Measurements from ENCODE around the gene NET1. TPM values are rescaled to one million over a fixed set of nuclear protein-coding genes. Genes with fewer than 3 reads are reported as not detected.
"Not testable (repeated sequence)": the region's sequence is repeated elsewhere in the genome, so short reads cannot be mapped to it uniquely, and the experiment has no call there.

The NET1 gene
- polyA plus RNA-seq, 1 of the 3 experiments (the other 2 are of a cell fraction) = 4.7 TPM

- 83% methylated on average over 6 of the region's 8 CpGs for WGBS (ENCODE audit: low lambda C conversion rate)
Observed at GRCh38 chr10:5475088-5475487, 62.7 kb downstream of the NET1 start.

GRCh38 chr10:5475974-5476807, 63.8 kb downstream of the NET1 start:
- POLR2A ChIA-PET; H3K4me2 ChIP-seq; H3K9me2 ChIP-seq; H3K9ac ChIP-seq; H3F3A ChIP-seq (replicated peaks; ENCODE audit: insufficient read depth); H2AFZ ChIP-seq (ENCODE audit: low read depth); H3K4me3 ChIP-seq (ENCODE audit: low read depth in 2 of 2, low read length in 1 of 2); H3K27me3 ChIP-seq (ENCODE audit: insufficient read depth); H4K20me1 ChIP-seq (ENCODE audit: insufficient read depth); H3K79me2 ChIP-seq (ENCODE audit: insufficient read depth); H3K36me3 ChIP-seq (replicated peaks in 1 of 2; ENCODE audit: control insufficient read depth in 1 of 2, insufficient read depth in 2 of 2, low read length in 1 of 2); H3K27ac ChIP-seq (ENCODE audit: low read depth in 2 of 2, low read length in 1 of 2); H3K4me1 ChIP-seq (ENCODE audit: control insufficient read depth in 1 of 2, insufficient read depth in 2 of 2, low read depth in 1 of 2, low read length in 1 of 2); DNase-seq; H3K9me3 ChIP-seq: not testable (repeated sequence)
- CTCF ChIA-PET = interaction anchor here (1.4 kb wide), 1 partner anchor 147 kb away, joined by 3 read pairs; no protein-coding TSS in a partner anchor
- 89% methylated on average over 12 of the region's 12 CpGs for WGBS (ENCODE audit: low lambda C conversion rate)

More at GRCh38 chr10:5475088-5475487, 62.7 kb downstream of the NET1 start:
- POLR2A ChIA-PET; H3K9me2 ChIP-seq; H3K27me3 ChIP-seq (ENCODE audit: insufficient read depth); H3K4me1 ChIP-seq (ENCODE audit: control insufficient read depth in 1 of 2, insufficient read depth in 2 of 2, low read depth in 1 of 2, low read length in 1 of 2); H3K27ac ChIP-seq (ENCODE audit: low read depth in 2 of 2, low read length in 1 of 2); H3K4me3 ChIP-seq (ENCODE audit: low read depth in 2 of 2, low read length in 1 of 2); H4K20me1 ChIP-seq (ENCODE audit: insufficient read depth); H3K36me3 ChIP-seq (replicated peaks in 1 of 2; ENCODE audit: control insufficient read depth in 1 of 2, insufficient read depth in 2 of 2, low read length in 1 of 2); H3K4me2 ChIP-seq; H3K9ac ChIP-seq; DNase-seq; H3K9me3 ChIP-seq; H3F3A ChIP-seq (replicated peaks; ENCODE audit: insufficient read depth); H3K79me2 ChIP-seq (ENCODE audit: insufficient read depth); H2AFZ ChIP-seq (ENCODE audit: low read depth): not testable (repeated sequence)
- CTCF ChIA-PET = interaction anchor here (1.4 kb wide), 1 partner anchor 148 kb away, joined by 3 read pairs; no protein-coding TSS in a partner anchor

- Histone ChIP-seq H3K36me3 (replicated peaks in 1 of 2; ENCODE audit: control insufficient read depth in 1 of 2, insufficient read depth in 2 of 2, low read length in 1 of 2) (no peaks in the 10 kb centered on the region), H3K27me3 (ENCODE audit: insufficient read depth) (no peaks in the 10 kb centered on the region), H3K27ac (ENCODE audit: low read depth in 2 of 2, low read length in 1 of 2) (no peak overlapping the region), H3K4me1 (ENCODE audit: control insufficient read depth in 1 of 2, insufficient read depth in 2 of 2, low read depth in 1 of 2, low read length in 1 of 2) (no peaks in the 10 kb centered on the region), H3K9me2 (no peaks in the 10 kb centered on the region), H3K79me2 (ENCODE audit: insufficient read depth) (no peaks in the 10 kb centered on the region), H3K4me3 (ENCODE audit: low read depth in 2 of 2, low read length in 1 of 2) (no peak overlapping the region), H3F3A (replicated peaks; ENCODE audit: insufficient read depth) (no peaks in the 10 kb centered on the region), H4K20me1 (ENCODE audit: insufficient read depth) (no peaks in the 10 kb centered on the region), H3K9ac (no peak overlapping the region), H3K4me2 (no peak overlapping the region), H3K9me3 (no peaks in the 10 kb centered on the region), H2AFZ (ENCODE audit: low read depth) (no peak overlapping the region)
- DNase-seq = no peak
- ChIA-PET CTCF (no interaction called here), POLR2A (no interaction called here)
- WGBS (ENCODE audit: low lambda C conversion rate) = 84% methylated on average over 11 of the region's 13 CpGs
- no peak for TF ChIP-seq TAF1 (IDR thresholded peaks at IDR 0.05; ENCODE audit: borderline replicate concordance, low read depth, low read length)
- TF ChIP-seq IRF3 (IDR thresholded peaks at IDR 0.05; ENCODE audit: low read depth, low read length) = no peak
- no peak for TF ChIP-seq EZH2phosphoT487 (IDR thresholded peaks at IDR 0.05; ENCODE audit: borderline replicate concordance, low read depth)
- no peak for TF ChIP-seq SIN3A (IDR thresholded peaks at IDR 0.05; ENCODE audit: borderline replicate concordance, low read depth, low read length)
- TF ChIP-seq TCF12 (IDR thresholded peaks at IDR 0.05) = no peak
- TF ChIP-seq NFIC (IDR thresholded peaks at IDR 0.05; ENCODE audit: borderline replicate concordance) = no peak
- no peak for TF ChIP-seq RXRA (IDR thresholded peaks at IDR 0.05; ENCODE audit: borderline replicate concordance, low read depth)
- no peak for TF ChIP-seq FOXJ3 (CRISPR knock-in tag; IDR thresholded peaks at IDR 0.05)
- no peak for TF ChIP-seq GABPA (IDR thresholded peaks at IDR 0.05; ENCODE audit: low read depth)
- no peak for TF ChIP-seq FOXM1 (IDR thresholded peaks at IDR 0.05; ENCODE audit: low read depth)
- TF ChIP-seq ZBTB33 (IDR thresholded peaks at IDR 0.05; ENCODE audit: borderline replicate concordance, low read depth) = no peak
- TF ChIP-seq YY1 (IDR thresholded peaks at IDR 0.05; ENCODE audit: low read depth) = no peak
- TF ChIP-seq MAX (IDR thresholded peaks at IDR 0.05; ENCODE audit: low read depth) = no peak
Observed at GRCh38 chr10:5476918-5477525, 64.7 kb downstream of the NET1 start.
